ENCODE measurements around the gene ZNF282. TPM values are rescaled to one million over a fixed set of nuclear protein-coding genes. Genes with fewer than 3 reads are reported as not detected.
"Not testable (repeated sequence)": the region's sequence is repeated elsewhere in the genome, so short reads cannot be mapped to it uniquely, and the experiment has no call there.

Gene ZNF282
- total RNA-seq, 1 donor from 2014 or later: 17.9 TPM

DNA sequence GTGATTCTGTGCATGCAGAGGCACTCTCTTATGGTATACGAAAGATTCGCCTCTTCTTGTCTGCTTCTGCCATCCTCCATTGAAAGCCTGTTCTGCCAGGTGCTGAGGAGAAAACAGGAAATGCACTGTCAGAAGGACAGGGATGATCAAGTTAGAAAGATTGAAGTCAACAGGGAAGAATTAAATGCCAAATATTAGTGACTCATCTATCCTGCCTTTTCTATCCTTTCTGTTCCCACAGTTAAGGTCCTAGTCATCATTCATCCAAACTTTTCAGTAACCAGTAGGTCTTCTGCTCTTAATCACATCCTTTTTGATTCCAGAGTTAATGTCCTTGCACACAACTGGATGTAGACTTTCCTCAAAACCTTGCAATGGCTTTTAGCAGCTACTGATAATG lies 61.8 kb downstream of the ZNF282 start:
- Histone ChIP-seq H3K4me3 (no peak overlapping the region), H3K27me3 (no peaks in the 10 kb centered on the region), H3K4me1 (peaks cover 0 to 4% of the 10 kb centered on the region in 2 donors), H3K36me3 (peaks cover 26 to 40% of the 10 kb centered on the region in 2 donors), H3K27ac (no peak overlapping the region), H3K9me3 (no peaks in the 10 kb centered on the region)
- no peak for TF ChIP-seq CTCF (IDR thresholded peaks at IDR 0.05)
- intact Hi-C loops (cut with DNase I): no loop called here
- no peak for DNase-seq (ENCODE audit: low spot score in 2 of 2)

- no peak for TF ChIP-seq CTCF (IDR thresholded peaks at IDR 0.05)
- DNase-seq (ENCODE audit: low spot score in 2 of 2): no peak
- Histone ChIP-seq H3K4me3 (peak overlapping the region; percentile 72 to 91), H3K27ac (peak overlapping the region; percentile 86 to 95), H3K36me3 (peaks cover 2 to 15% of the 10 kb centered on the region in 2 donors), H3K9me3 (no peaks in the 10 kb centered on the region), H3K4me1 (peaks cover 3 to 12% of the 10 kb centered on the region in 2 donors), H3K27me3 (no peaks in the 10 kb centered on the region)
- intact Hi-C loops (cut with DNase I): loop anchor here (5.0 to 10.0 kb wide), 5 partner anchors 114 to 1113 kb away; partner anchors contain the start of genes EZH2, ZNF398, ZNF746 and ZNF775
These were observed 66.0 kb downstream of the ZNF282 start for GRCh38 chr7:149261316-149261828.

GRCh38 chr7:149261829-149262617 lies 66.7 kb downstream of the ZNF282 start, which contains the start of gene ZNF783:
Gene ZNF783, plus strand, starts transcription at chr7:149262196. Its CDS starts 138 bp downstream, at chr7:149262334.
- Histone ChIP-seq H3K4me1 (peaks cover 3 to 12% of the 10 kb centered on the region in 2 donors), H3K27me3 (no peaks in the 10 kb centered on the region), H3K4me3 (peak within 1 kb of the TSS; percentile 72 to 91), H3K27ac (peak within 1 kb of the TSS; percentile 86 to 95), H3K36me3 (peaks cover 9 to 21% of the 10 kb centered on the region in 2 donors), H3K9me3 (no peaks in the 10 kb centered on the region)
- DNase-seq (ENCODE audit: low spot score in 2 of 2): peak; percentile 44 to 93
- TF ChIP-seq CTCF (IDR thresholded peaks at IDR 0.05): peak; percentile 49 to 93 (median 67)
- intact Hi-C loops (cut with DNase I): loop anchor here (1.0 to 10.0 kb wide), 7 partner anchors 23 to 1113 kb away; partner anchors contain the start of genes EZH2, PDIA4, ZNF398 and ZNF746

DNA sequence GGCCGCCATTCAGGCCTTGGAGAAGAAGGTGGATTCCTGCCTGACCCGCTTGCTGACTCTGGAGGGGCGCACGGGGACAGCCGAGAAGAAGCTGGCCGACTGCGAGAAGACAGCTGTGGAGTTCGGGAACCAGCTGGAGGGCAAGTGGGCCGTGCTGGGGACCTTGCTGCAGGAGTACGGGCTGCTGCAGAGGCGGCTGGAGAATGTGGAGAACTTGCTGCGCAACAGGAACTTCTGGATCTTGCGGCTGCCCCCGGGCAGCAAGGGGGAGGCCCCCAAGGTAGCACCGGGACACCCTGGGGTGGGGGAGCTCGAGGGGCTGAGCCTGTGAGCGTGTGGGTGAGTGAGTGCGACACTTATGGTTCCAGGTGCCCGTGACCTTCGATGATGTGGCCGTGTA lies 71.1 kb downstream of the ZNF282 start:
- Histone ChIP-seq H3K27me3 (no peaks in the 10 kb centered on the region), H3K9me3 (no peaks in the 10 kb centered on the region), H3K4me1 (peaks cover 3 to 8% of the 10 kb centered on the region in 2 donors), H3K36me3 (peaks cover 29 to 53% of the 10 kb centered on the region in 2 donors), H3K27ac (no peak overlapping the region), H3K4me3 (no peak overlapping the region)
- intact Hi-C loops (cut with DNase I): loop anchor here (10.0 kb wide), 3 partner anchors 358 to 1108 kb away; partner anchors contain the start of genes EZH2 and ZNF775
- DNase-seq (ENCODE audit: low spot score in 2 of 2): no peak
- no peak for TF ChIP-seq CTCF (IDR thresholded peaks at IDR 0.05)

GRCh38 chr7:149267733-149268132 lies 72.4 kb downstream of the ZNF282 start:
- Histone ChIP-seq H3K9me3 (no peaks in the 10 kb centered on the region), H3K4me1 (peaks cover 2 to 5% of the 10 kb centered on the region in 2 donors), H3K4me3 (no peak overlapping the region), H3K27me3 (no peaks in the 10 kb centered on the region), H3K27ac (no peak overlapping the region), H3K36me3 (peaks cover 36 to 62% of the 10 kb centered on the region in 2 donors)
- no peak for DNase-seq (ENCODE audit: low spot score in 2 of 2)
- intact Hi-C loops (cut with DNase I): loop anchor here (10.0 kb wide), 3 partner anchors 357 to 1107 kb away; partner anchors contain the start of genes EZH2 and ZNF775
- TF ChIP-seq CTCF (IDR thresholded peaks at IDR 0.05): no peak

- H3K36me3 ChIP-seq: peaks cover 58 to 86% of the 10 kb centered on the region in 2 donors
- DNase-seq (ENCODE audit: low spot score in 2 of 2); H3K27ac ChIP-seq; H3K4me3 ChIP-seq; H3K4me1 ChIP-seq; intact Hi-C loops (cut with DNase I); H3K27me3 ChIP-seq; H3K9me3 ChIP-seq: not testable (repeated sequence)
These were observed 79.1 kb downstream of the ZNF282 start for GRCh38 chr7:149274424-149274823.

Data from ascending aorta (tissue), 2 donors.